H9 (cell line): Measurements from ENCODE around the gene COX8C. TPM values are rescaled to one million over a fixed set of nuclear protein-coding genes. Genes with fewer than 3 reads are reported as not detected.

Experiments used
- DNase-seq: peaks from one replicate; pipeline ENCODE4 v3.0.0-alpha.2; 2017
- H2AFZ ChIP-seq: one replicate; pipeline ENCODE4 v1.6.1; 2013; ENCODE audit warnings: mild to moderate bottlenecking, low read length, control low read depth, moderate library complexity
- H2AK5ac ChIP-seq: 2 replicates; pipeline ENCODE4 v1.6.1; 2013; ENCODE audit warnings: low read length, control low read depth, mixed read lengths; ENCODE audit not compliant: insufficient read length
- H2BK120ac ChIP-seq: one replicate; pipeline ENCODE4 v1.6.1; 2013; ENCODE audit warnings: low read depth, mild to moderate bottlenecking, low read length, control low read depth, inconsistent platforms; ENCODE audit not compliant: poor library complexity, severe bottlenecking
- H2BK12ac ChIP-seq: 2 replicates; pipeline ENCODE4 v1.6.1; 2013; ENCODE audit warnings: low read length, control low read depth, mixed read lengths, low read depth; ENCODE audit not compliant: insufficient read length
- H2BK15ac ChIP-seq: 2 replicates; pipeline ENCODE4 v1.6.1; 2013; ENCODE audit warnings: low read depth, low read length, control low read depth
- H2BK20ac ChIP-seq: one replicate; pipeline ENCODE4 v1.6.1; 2013; ENCODE audit warnings: low read depth, mild to moderate bottlenecking, low read length, control low read depth, inconsistent platforms; ENCODE audit not compliant: poor library complexity, severe bottlenecking
- H2BK5ac ChIP-seq: 2 replicates; pipeline ENCODE4 v1.6.1; 2013; ENCODE audit warnings: low read length, control low read depth, mixed read lengths; ENCODE audit not compliant: insufficient read length
- H3K14ac ChIP-seq: 2 replicates; pipeline ENCODE4 v1.6.1; 2013; ENCODE audit warnings: low read length, control low read depth; ENCODE audit not compliant: insufficient read depth
- H3K18ac ChIP-seq: 2 replicates; pipeline ENCODE4 v1.6.1; 2013; ENCODE audit warnings: low read depth, mild to moderate bottlenecking, mixed read lengths, low read length, control low read depth; ENCODE audit not compliant: insufficient read length
- H3K23ac ChIP-seq: 2 replicates; pipeline ENCODE4 v1.6.1; 2013; ENCODE audit warnings: low read length, control low read depth, mixed read lengths, low read depth; ENCODE audit not compliant: insufficient read length
- H3K23me2 ChIP-seq: 2 replicates; pipeline ENCODE4 v1.6.1; 2013; ENCODE audit warnings: low read depth, mild to moderate bottlenecking, mixed read lengths, low read length, control low read depth; ENCODE audit not compliant: insufficient read length, poor library complexity, severe bottlenecking
- H3K27ac ChIP-seq: 2 replicates; pipeline ENCODE4 v1.5.1; 2013; ENCODE audit warnings: low read length, control low read depth, mixed read lengths, low read depth; ENCODE audit not compliant: insufficient read length
- H3K27me3 ChIP-seq: 2 replicates; pipeline ENCODE4 v1.6.1; 2013; ENCODE audit warnings: low read length, control low read depth, inconsistent platforms; ENCODE audit not compliant: insufficient read depth
- H3K4ac ChIP-seq: 2 replicates; pipeline ENCODE4 v1.6.1; 2013; ENCODE audit warnings: low read depth, mild to moderate bottlenecking, control low read depth, inconsistent platforms, low read length, moderate library complexity
- H3K4me1 ChIP-seq: 2 replicates; pipeline ENCODE4 v1.6.1; 2013; ENCODE audit warnings: low read length, control low read depth, inconsistent platforms; ENCODE audit not compliant: insufficient read depth
- H3K4me2 ChIP-seq: 2 replicates; pipeline ENCODE4 v1.6.1; 2013; ENCODE audit warnings: low read length, control low read depth, mixed read lengths; ENCODE audit not compliant: insufficient read length, insufficient read depth
- H3K56ac ChIP-seq: 2 replicates; pipeline ENCODE4 v1.6.1; 2013; ENCODE audit warnings: low read depth, mild to moderate bottlenecking, mixed read lengths, low read length, control low read depth; ENCODE audit not compliant: insufficient read length
- H3K79me1 ChIP-seq: 2 replicates; pipeline ENCODE4 v1.6.1; 2013; ENCODE audit warnings: low read depth, mild to moderate bottlenecking, moderate library complexity, low read length, control low read depth, inconsistent platforms; ENCODE audit not compliant: insufficient read depth, poor library complexity, severe bottlenecking
- H3K79me2 ChIP-seq: 2 replicates; pipeline ENCODE4 v1.6.1; 2013; ENCODE audit warnings: low read length, control low read depth, inconsistent platforms; ENCODE audit not compliant: insufficient read depth
- H3K9ac ChIP-seq: 2 replicates; pipeline ENCODE4 v1.6.1; 2013; ENCODE audit warnings: low read length, control low read depth, mixed read lengths; ENCODE audit not compliant: insufficient read length; ENCODE audit errors: extremely low read depth
- H3K9me3 ChIP-seq: one replicate; pipeline ENCODE4 v1.6.1; 2013; ENCODE audit warnings: low read depth, low read length, inconsistent platforms; ENCODE audit not compliant: control insufficient read depth
- H3T11ph ChIP-seq: one replicate; pipeline ENCODE4 v1.6.1; 2013; ENCODE audit warnings: mild to moderate bottlenecking, low read length, control low read depth, inconsistent platforms
- H4K20me1 ChIP-seq: one replicate; pipeline ENCODE4 v1.6.1; 2013; ENCODE audit not compliant: control insufficient read depth, insufficient read length, insufficient read depth
- H4K5ac ChIP-seq: 2 replicates; pipeline ENCODE4 v1.6.1; 2013; ENCODE audit warnings: low read depth, mild to moderate bottlenecking, mixed read lengths, low read length, control low read depth; ENCODE audit not compliant: insufficient read length
- H4K8ac ChIP-seq: replicated peaks from 2 replicates; pipeline ENCODE4 v1.6.1; 2013; ENCODE audit warnings: low read length, control low read depth, mixed read lengths, low read depth; ENCODE audit not compliant: insufficient read length
- H4K91ac ChIP-seq: 2 replicates; pipeline ENCODE4 v1.6.1; 2013; ENCODE audit warnings: low read depth, mild to moderate bottlenecking, moderate library complexity, mixed read lengths, low read length, control low read depth; ENCODE audit not compliant: insufficient read length
- H3K27ac Mint-ChIP-seq, 3 experiments: 2 replicates in 2 of 3; 3 replicates in 1 of 3; pipeline ENCODE4 v1.8.0; 2020 to 2021; ENCODE audit warnings: mixed read lengths in 3 of 3, mild to moderate bottlenecking in 1 of 3, moderate library complexity in 1 of 3
- H3K27me3 Mint-ChIP-seq: 2 replicates; pipeline ENCODE4 v1.8.0; 2021; ENCODE audit warnings: low read depth, mild to moderate bottlenecking, moderate library complexity, mixed read lengths
- H3K36me3 Mint-ChIP-seq, 3 experiments: 2 replicates in 2 of 3; 3 replicates in 1 of 3; pipeline ENCODE4 v1.8.0; 2020 to 2021; ENCODE audit warnings: low read depth in 3 of 3, mixed read lengths in 3 of 3; ENCODE audit not compliant: insufficient read depth in 1 of 3
- H3K4me1 Mint-ChIP-seq, 2 experiments: 2 replicates each; pipeline ENCODE4 v1.8.0; 2020; ENCODE audit warnings: mixed read lengths in 2 of 2
- H3K4me3 Mint-ChIP-seq, 2 experiments: 2 replicates in 1 of 2; 3 replicates in 1 of 2; pipeline ENCODE4 v1.8.0; 2020 to 2021; ENCODE audit warnings: mild to moderate bottlenecking in 2 of 2, mixed read lengths in 2 of 2, moderate library complexity in 1 of 2
- H3K9me3 Mint-ChIP-seq, 2 experiments: 2 replicates in 1 of 2; 3 replicates in 1 of 2; pipeline ENCODE4 v1.8.0; 2020; ENCODE audit warnings: mild to moderate bottlenecking in 2 of 2, mixed read lengths in 2 of 2, moderate library complexity in 1 of 2
- WGBS: extraction: QIAGEN DNeasy Blood & Tissue Kit; methylation state at CpG from one replicate; pipeline ENCODE4 v1.1.7; 2013; ENCODE audit warnings: missing lambda C conversion rate, low lambda C conversion rate, mixed read lengths; ENCODE audit not compliant: insufficient read length; ENCODE audit errors: extremely low coverage; 5-methylcytosine and 5-hydroxymethylcytosine counted together
- total RNA-seq: library from RNA; stranded (reverse); gene quantifications from 2 replicates; pipeline ENCODE4 v1.2.1, GENCODE V29; 2021
- TF ChIP-seq, protein P1 (sequence below): fragments of 200-600 bp; sonication (generic); conservative IDR thresholded peaks from 3 replicates; pipeline ENCODE4 v1.8.0; 2021; ENCODE audit warnings: antibody characterized with exemption, mild to moderate bottlenecking

COX8C gene
- total RNA-seq, 1 experiment from 2014 or later = not detected

DNA sequence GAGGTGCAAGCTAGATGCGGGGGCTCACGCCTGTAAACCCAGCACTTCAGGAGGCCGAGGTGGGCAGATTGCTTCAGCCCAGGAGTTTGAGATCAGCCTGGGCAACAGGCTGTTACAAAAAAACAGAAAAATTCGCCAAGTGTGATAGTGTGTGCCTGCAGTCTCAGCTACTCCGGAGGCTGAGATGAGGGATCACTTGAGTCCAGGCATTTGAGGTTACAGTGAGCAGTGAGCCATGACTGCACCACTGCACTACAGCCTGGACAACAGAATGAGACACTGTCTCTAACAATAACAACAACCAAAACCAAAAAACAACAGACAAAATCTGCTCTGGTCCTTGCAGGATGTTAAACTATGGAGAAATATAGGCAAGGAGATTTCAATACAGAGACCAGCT is 28.1 kb upstream of the COX8C start:
- Histone ChIP-seq H2BK120ac (no peak overlapping the region), H3K23ac (no peak overlapping the region), H2BK12ac (no peak overlapping the region), H3K23me2 (peaks cover 2% of the 10 kb centered on the region), H2BK20ac (no peak overlapping the region), H4K8ac (no peak overlapping the region), H3K4me2 (no peak overlapping the region), H3K27ac (no peak overlapping the region), H4K91ac (no peak overlapping the region), H2AFZ (no peak overlapping the region), H4K20me1 (no peaks in the 10 kb centered on the region), H3K9me3 (no peaks in the 10 kb centered on the region), H3K18ac (no peak overlapping the region), H3K79me2 (peaks cover 2% of the 10 kb centered on the region; the same call in 1 of the 2 replicates), H3K4ac (no peak overlapping the region), H3K4me1 (peaks cover 2% of the 10 kb centered on the region; the same call in 1 of the 2 replicates), H3K79me1 (peaks cover 10% of the 10 kb centered on the region), H2AK5ac (no peak overlapping the region), H2BK15ac (no peak overlapping the region), H3K56ac (no peak overlapping the region), H3K9ac (no peak overlapping the region), H2BK5ac (no peak overlapping the region), H3K14ac (0 out of 2 replicates have a peak overlapping the region, but pooled peaks have one; percentile 4), H3T11ph (no peak overlapping the region), H3K27me3 (no peaks in the 10 kb centered on the region), H4K5ac (no peak overlapping the region)
- WGBS = no CpG with 5 or more reads among the region's 5 CpGs
- H3K27me3 Mint-ChIP-seq = no peaks in the 10 kb centered on the region
- peaks cover 0 to 10% (median 8%) of the 10 kb centered on the region in 3 experiments; a peak in 3 of 7 replicates for H3K36me3 Mint-ChIP-seq
- H3K9me3 Mint-ChIP-seq = no peaks in the 10 kb centered on the region
- no peak for DNase-seq
- no peak overlapping the region for H3K4me3 Mint-ChIP-seq
- peaks cover 22 to 28% of the 10 kb centered on the region in 2 experiments for H3K4me1 Mint-ChIP-seq
- H3K27ac Mint-ChIP-seq = peak overlapping the region; percentile 19 to 65 (median 31); a peak in 4 of 7 replicates
- TF ChIP-seq, protein P1, sequence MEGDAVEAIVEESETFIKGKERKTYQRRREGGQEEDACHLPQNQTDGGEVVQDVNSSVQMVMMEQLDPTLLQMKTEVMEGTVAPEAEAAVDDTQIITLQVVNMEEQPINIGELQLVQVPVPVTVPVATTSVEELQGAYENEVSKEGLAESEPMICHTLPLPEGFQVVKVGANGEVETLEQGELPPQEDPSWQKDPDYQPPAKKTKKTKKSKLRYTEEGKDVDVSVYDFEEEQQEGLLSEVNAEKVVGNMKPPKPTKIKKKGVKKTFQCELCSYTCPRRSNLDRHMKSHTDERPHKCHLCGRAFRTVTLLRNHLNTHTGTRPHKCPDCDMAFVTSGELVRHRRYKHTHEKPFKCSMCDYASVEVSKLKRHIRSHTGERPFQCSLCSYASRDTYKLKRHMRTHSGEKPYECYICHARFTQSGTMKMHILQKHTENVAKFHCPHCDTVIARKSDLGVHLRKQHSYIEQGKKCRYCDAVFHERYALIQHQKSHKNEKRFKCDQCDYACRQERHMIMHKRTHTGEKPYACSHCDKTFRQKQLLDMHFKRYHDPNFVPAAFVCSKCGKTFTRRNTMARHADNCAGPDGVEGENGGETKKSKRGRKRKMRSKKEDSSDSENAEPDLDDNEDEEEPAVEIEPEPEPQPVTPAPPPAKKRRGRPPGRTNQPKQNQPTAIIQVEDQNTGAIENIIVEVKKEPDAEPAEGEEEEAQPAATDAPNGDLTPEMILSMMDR = no peak
